ENCODE data around the gene CMTM4.
"Not testable (repeated sequence)": the region's sequence is repeated elsewhere in the genome, so short reads cannot be mapped to it uniquely, and the experiment has no call there.

- not testable (repeated sequence) for TF ChIP-seq CTCF, EP300 (IDR thresholded peaks at IDR 0.05)
Observed at GRCh38 chr16:66627611-66628378, 68.7 kb downstream of the CMTM4 start.

Data from sigmoid colon (tissue), 4 donors.